Activated gamma-delta T cell (primary cell): ENCODE data around the gene MLLT3.

ENCODE experiments used
- DNase-seq: peaks from one replicate; lab custom pipeline; 2025; lab: John Stamatoyannopoulos, UW

Gene MLLT3

GRCh38 chr9:20382460-20383071, 239.7 kb downstream of the MLLT3 start:
- DNase-seq = no peak

- DNase-seq = no peak
Observed at GRCh38 chr9:20380546-20380945, 241.8 kb downstream of the MLLT3 start.

- no peak for DNase-seq
Observed at GRCh38 chr9:20379804-20380225, 242.5 kb downstream of the MLLT3 start.

GRCh38 chr9:20378851-20379250, 243.4 kb downstream of the MLLT3 start:
- no peak for DNase-seq

- DNase-seq = no peak
Observed at GRCh38 chr9:20377790-20378189, 244.5 kb downstream of the MLLT3 start.

- no peak for DNase-seq
Observed at GRCh38 chr9:20376731-20377375, 245.4 kb downstream of the MLLT3 start.

GRCh38 chr9:20376042-20376441, 246.3 kb downstream of the MLLT3 start:
- no peak for DNase-seq

GRCh38 chr9:20373263-20373662, 249.0 kb downstream of the MLLT3 start:
- DNase-seq = no peak

GRCh38 chr9:20369391-20369790, 252.9 kb downstream of the MLLT3 start:
- no peak for DNase-seq

GRCh38 chr9:20367855-20368254, 254.4 kb downstream of the MLLT3 start:
- DNase-seq = no peak

- DNase-seq = no peak
Observed at GRCh38 chr9:20364959-20365358, 257.3 kb downstream of the MLLT3 start.

- no peak for DNase-seq
Observed at GRCh38 chr9:20363233-20363632, 259.1 kb downstream of the MLLT3 start.

GRCh38 chr9:20361656-20362570, 260.4 kb downstream of the MLLT3 start:
- DNase-seq = no peak

GRCh38 chr9:20361229-20361628, 261.1 kb downstream of the MLLT3 start:
- no peak for DNase-seq

GRCh38 chr9:20358207-20358606, 264.1 kb downstream of the MLLT3 start:
- DNase-seq = no peak

GRCh38 chr9:20357037-20357432, 265.3 kb downstream of the MLLT3 start:
- no peak for DNase-seq

GRCh38 chr9:20356403-20357036, 265.8 kb downstream of the MLLT3 start:
- DNase-seq = no peak

- DNase-seq = no peak
Observed at GRCh38 chr9:20355022-20355421, 267.3 kb downstream of the MLLT3 start.

- no peak for DNase-seq
Observed at GRCh38 chr9:20353931-20354652, 268.2 kb downstream of the MLLT3 start.

GRCh38 chr9:20353524-20353923, 268.8 kb downstream of the MLLT3 start:
- no peak for DNase-seq

- no peak for DNase-seq
Observed at GRCh38 chr9:20352591-20352990, 269.7 kb downstream of the MLLT3 start.

GRCh38 chr9:20351715-20352114, 270.6 kb downstream of the MLLT3 start:
- DNase-seq = no peak
